Activated T-helper 1 cell treated with Interleukin-2 at 50 U/mL for 16 hours (primary cell): ENCODE results near the gene RARB.

ENCODE experiments used
- DNase-seq: peaks from one replicate; pipeline ENCODE4 v3.0.0-alpha.2; 2020; ENCODE audit warnings: low read depth

Gene RARB

GRCh38 chr3:25580534-25580933, 152.5 kb downstream of the RARB start:
- no peak for DNase-seq

DNA sequence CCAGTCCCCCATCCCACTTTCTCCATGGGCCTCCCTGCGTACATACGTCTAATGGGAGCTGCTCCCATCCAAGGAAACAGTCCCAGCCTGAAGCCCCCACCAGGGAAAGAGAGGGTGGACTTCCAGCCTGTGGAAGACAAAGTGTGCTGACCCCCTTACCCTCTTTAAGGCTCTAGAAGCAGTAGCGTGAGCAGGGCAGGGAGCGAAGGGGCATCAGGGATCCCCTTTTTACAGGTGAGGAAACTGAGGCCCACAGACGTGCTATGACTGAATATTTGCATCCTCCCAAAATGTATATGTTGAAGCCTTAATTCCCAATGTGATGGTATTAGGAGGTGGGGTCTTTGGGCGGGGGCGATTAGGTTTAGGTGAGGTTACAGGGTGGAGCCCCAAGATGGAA, 153.3 kb downstream of the RARB start:
- no peak for DNase-seq

DNA sequence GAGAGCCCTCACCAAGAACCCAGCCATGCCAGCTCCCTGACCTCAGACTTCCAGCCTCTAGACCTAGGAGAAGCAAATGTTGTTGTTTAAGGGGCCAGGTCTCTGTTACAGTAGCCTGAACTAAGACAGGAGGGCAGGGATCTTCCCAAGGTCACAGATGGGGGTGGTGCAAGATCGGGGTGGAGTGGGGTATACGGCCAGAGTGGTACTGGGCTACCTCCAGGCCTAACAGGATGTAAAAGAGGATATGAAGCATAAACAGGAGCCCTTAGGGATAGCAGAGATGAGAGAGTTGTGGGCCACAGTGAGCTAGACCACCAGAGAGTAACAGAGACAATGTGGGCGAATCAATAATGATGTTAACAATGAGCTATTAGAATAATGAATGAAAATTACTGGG, 153.8 kb downstream of the RARB start:
- DNase-seq: no peak

GRCh38 chr3:25582242-25582641, 154.2 kb downstream of the RARB start:
- DNase-seq: no peak

GRCh38 chr3:25583343-25583742, 155.3 kb downstream of the RARB start:
- DNase-seq: no peak

DNA sequence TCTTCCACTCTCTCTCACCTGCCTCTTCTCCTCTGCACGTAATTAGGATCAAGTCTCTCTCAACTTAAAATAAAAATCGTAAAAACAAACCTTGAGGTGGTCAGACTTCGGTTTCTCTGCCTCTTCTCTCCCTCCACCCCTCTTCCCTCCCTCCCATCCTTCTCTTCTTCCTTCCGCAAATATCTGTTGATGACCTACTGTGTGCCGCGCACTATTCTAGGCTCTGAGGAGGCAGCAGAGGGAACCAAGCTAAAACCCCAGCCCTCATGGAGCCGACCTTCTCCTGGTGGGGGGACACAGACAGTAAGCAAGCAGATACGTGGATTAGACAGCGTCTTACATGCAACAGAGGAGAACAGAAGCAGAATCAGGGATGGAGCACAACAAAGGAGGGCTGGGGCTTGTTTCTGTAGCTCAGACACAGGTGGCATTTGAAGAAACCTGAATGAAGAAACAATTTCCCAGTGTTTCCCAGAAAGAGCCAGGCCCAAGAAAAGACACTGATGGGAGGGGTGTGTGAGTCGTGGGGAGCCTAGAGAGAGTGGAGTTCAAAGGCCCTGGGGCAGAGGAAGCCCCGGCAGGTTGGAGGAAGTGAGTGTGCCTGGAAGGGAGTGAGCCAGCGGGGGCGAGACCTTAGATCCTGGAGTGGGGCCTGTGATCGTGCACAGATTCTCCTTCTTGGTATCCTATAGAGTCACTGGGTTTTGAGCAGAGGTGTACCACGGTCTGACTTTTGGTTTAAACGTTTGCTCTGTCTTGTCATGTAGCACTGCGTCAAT, 156.1 kb downstream of the RARB start:
- DNase-seq: no peak

DNA sequence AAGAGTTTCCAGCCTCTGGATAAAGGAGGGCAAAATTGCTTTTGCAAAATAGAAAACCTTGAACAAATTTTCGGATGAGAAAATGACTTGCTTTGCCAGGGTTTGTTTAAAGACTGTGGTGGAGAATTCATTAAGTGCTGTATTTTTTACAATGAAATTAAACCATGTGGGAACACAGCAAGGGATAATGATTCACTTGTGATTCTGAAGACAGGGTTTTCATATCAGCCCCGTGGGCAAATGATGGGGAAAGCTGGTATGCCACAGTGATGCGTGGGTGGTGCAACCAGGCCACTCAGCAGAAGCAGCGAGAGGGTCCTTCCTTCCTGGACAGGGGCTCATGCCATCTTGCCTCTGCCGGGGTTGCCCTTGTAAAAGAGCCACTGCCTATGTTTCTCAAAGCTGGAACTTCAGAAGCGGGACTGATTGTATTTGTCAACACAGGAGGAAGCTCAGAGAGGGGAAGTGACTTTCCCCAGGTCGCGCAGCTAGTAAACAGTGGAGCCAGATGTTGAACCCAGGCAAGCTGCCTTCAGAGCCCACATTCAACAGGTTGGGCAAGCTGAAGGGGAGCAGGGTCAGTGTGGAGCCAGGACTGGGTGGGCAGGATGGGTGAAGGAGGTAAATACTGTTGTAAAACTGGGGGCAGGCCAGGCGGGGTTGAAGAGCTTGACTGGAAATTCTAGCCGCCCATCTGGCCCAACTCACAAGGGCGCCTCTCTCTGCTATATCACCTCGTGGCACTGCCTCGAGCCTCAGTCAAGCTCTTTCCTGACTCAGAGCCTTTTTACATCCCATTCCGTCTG, 157.5 kb downstream of the RARB start:
- no peak for DNase-seq

DNA sequence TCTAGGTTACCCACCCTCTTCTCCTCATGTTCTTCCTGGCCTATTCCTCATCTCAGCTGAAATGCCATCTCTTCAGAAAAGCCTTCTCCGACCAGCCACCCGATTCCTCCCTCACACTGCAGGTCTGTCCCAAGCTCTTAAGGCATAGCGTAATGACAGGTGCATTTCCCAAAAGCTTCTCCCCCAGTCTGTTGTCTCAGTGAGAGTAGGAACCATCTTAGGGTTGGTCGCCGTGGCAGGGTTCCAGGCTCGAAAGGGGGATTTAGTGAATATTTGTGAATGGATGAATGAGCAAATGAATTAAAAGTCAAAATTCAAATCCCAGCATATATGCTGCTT, 158.1 kb downstream of the RARB start:
- no peak for DNase-seq

DNA sequence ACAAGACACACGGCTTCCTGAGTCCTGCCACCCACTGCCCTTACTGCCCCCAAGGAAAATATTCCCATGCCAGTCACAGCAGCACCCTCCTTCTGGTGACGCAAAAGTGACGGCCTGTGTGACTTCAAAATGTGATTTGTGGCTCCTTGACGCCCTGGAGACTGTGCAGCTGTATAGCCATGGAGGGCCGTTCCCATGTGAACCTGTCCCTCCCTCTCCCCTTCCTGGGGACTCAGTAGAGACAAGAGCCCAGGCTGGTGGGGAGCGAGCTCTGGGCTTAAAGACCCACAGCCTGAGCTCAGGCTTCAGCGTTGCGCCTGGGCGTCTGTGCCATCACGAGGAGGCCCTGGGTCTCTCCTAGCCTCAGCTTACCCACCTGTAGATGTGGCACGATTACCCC, 158.5 kb downstream of the RARB start:
- DNase-seq: no peak

DNA sequence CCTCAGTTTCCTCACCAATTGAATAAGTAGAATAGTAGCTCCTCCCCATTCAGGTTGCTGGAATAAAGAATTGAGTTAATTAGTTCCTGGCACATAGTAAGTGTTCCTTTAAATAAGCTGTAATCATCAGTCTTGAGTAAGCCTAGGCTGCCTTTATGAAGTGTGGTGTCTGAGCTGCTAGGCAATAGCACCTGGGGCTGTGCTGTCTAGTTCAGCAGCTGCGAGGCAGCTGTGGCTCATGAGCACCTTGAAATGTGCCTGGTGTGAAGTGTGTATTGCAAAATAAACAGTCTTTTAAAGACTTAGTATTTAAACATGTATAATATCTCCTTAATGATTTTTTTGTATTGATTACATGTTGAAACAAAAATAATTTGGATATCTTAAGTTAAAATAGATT, 159.0 kb downstream of the RARB start:
- no peak for DNase-seq

DNA sequence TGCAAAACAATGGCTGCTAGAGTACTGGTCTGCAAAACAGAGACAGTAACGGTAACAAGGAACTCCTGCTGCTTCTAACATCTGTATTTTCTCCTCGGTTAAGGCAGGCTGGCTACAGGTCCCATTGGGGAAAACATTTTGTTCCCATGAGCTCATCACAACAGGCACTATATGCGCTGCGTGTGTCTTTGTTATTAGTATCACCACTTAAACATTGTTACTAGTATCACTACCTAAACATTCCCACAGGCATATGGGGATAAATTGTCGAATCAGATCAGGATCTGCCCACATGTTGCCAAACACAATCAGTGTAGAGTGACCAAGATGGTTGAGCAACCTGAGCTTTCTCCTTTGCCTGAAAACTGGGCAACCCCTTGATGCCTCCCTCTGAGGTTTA, 159.5 kb downstream of the RARB start:
- no peak for DNase-seq

GRCh38 chr3:25587975-25588374, 159.9 kb downstream of the RARB start:
- DNase-seq: no peak

- no peak for DNase-seq
Measured at GRCh38 chr3:25588441-25589103, 160.5 kb downstream of the RARB start.

DNA sequence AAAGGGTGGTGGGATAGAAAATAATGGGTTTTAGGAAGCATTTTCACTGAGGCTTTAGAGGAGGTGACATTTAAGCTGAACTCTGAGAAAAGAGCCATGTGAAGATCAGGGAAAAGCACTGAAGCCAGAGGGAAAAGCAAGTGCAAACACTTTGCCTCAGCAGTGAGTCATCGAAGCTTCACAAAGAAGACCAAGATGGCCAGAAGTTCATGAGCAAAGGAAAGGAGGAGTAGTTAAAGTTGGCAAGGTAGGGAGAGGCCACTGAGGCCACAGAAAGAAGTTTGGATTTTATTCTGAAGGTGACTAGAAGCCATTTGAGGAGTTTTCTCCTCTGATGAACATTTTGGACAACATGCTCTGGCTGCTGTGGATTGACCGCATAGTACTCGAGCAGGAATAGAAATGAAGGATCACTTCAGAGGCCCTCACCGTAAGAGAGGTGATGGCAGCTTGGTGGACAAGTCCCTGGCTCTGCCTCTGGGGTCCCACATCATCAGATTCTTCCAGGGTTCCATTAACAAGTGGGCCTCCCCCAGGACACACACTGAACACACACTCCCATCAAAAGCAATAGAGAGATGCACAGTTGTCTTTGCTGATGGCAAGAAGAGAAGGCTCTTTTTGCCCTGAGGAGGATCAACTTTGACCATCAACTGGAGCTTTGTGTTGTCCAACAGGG, 161.2 kb downstream of the RARB start:
- DNase-seq: no peak

DNA sequence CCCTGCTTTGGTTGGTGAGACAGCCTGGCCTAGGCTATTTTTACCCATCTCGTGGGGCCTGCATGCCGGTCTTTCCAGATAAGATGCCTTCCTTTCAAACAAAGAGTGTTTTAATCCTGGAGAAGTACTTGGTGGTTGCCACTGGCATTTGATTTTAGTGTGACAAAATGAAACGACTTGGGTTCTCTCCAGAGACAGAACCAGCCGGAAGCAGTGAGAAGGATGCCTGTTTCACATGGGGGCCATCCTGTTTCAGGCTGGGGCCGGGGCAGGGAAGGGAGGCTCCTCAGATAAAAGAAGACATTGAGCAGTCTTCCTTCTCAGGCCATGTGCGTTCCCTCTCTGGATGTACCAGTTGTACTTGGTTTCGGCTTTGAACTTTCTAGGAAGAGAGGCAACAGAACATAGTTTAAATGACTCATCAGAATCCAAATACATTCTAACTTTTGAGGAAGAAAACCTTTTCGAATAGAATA, 161.8 kb downstream of the RARB start:
- DNase-seq: no peak

GRCh38 chr3:25592510-25592968, 164.5 kb downstream of the RARB start:
- DNase-seq: no peak

DNA sequence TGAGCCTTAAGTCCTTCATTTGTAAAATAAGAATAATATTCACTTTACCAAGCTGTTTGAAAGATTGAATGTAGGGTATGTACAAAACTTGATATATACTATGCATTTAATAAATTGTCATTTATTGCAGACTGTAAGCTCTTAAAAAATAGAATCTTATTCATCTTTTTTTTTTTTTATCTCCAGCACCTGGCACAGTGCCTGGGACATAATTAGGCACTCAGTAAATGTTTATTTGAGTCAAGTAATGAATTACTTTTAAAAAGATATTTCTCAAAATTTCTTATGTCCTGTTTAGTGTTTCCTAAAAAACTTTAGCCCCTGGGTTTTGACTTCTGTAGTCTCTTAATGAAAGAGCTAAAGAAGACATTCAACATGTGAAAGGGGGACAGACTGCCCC, 164.9 kb downstream of the RARB start:
- no peak for DNase-seq

GRCh38 chr3:25594007-25594502, 166.0 kb downstream of the RARB start:
- DNase-seq: no peak

GRCh38 chr3:25597535-25598101, 169.6 kb downstream of the RARB start:
- DNase-seq: no peak

DNA sequence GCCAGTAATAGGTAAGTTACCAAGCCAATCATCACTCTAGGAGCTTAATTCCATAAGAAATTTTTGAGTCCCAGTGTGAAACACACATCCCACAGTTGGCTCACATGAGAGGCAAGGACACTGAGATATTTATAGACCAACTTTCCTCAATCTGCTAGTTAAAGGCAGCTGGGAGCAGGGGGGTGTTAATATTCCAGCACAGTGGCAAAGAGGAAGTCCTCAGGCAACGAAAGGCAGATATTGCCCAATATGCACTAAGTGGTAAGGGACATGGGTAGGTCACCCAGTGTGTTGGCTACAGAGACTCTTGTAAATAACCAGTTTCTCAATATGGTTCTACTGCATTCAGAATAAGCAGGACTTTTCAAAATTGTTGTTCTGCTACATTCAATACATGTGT, 175.6 kb downstream of the RARB start:
- DNase-seq: no peak

DNA sequence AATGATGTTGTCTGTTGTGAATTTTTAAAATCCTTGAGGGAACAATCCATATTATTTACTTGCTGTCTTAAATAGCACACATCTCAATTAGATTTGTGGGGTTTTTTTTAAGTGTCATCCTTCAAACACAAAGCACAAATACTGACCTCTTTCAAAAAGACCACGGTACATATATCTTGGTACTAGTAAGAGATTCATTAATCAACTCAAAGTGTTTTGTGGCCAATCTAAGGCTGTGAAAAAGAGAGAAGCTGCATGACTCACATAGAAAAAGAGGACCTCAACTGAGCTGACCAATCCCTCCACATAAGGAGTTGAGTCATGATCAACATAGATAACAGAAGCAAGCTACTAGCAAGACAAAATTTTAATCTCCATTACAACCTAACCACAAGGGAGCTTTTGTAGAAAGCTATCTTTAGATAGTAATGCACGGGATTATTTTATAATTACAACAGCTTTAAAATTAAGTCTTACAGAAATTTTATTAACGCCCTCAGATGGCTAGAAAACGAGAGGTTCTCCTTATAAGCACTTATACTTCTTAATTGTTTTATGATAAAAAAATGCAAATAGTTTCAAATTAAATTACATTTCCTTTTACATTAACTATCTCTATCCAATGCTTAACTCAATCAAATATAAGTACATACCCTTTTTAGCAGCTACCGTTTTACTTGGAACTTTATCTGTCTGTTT, 176.2 kb downstream of the RARB start:
- DNase-seq: no peak
